HG03521 (cell line): ENCODE measurements around the gene GPX4.
A peak's percentile ranks its signal among the peaks of the same experiment; 100 is the strongest.

ENCODE experiments used
- ATAC-seq: cut with Tn5 transposase; IDR thresholded peaks from one replicate; pipeline ENCODE4 v1.9.1; 2021; ENCODE audit warnings: mild to moderate bottlenecking, moderate library complexity; ENCODE audit not compliant: unreplicated experiment

Gene GPX4

DNA sequence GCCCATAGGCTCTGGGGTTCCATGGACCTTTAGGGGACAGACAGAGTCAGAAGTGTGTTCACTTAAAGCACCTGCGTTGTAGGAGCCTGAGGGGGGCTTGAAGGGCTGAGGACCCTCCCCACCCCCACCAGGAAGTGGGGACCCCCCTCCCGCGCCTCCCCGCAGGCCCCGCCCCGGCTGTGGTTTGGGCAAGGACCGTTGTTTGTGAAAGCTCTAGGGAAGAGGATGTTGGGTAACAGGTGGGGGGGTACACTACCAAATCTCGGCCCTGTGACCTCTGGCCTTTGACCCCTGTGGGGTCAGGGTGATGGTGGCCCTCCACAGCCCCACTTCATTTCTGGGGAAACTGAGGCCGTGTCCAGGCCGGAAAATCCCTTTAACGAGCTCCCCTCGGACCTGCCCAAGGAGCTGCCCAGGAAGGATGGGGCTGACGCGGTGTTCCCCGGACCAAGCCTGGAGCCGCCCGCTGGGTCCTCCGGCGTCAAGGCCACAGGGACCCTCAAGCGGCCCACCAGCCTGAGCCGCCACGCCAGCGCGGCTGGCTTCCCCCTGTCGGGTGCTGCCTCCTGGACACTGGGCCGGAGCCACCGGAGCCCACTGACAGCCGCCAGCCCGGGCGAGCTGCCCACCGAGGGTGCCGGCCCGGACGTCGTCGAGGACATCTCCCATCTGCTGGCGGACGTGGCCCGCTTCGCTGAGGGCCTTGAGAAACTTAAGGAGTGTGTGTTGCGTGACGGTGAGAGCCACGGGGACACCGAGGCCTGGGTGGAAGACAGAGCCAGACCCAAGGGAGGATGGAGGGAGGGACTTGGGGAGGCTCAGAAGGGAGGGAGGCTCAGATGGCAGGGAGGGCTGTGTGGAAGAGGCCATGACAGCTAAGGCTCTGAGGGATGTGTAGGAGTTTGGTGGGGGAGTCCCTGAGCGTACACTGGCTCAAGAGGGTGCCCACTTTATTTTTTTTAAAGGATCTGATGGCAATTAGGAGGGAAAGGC lies 35.5 kb upstream of the GPX4 start:
- no peak for ATAC-seq

DNA sequence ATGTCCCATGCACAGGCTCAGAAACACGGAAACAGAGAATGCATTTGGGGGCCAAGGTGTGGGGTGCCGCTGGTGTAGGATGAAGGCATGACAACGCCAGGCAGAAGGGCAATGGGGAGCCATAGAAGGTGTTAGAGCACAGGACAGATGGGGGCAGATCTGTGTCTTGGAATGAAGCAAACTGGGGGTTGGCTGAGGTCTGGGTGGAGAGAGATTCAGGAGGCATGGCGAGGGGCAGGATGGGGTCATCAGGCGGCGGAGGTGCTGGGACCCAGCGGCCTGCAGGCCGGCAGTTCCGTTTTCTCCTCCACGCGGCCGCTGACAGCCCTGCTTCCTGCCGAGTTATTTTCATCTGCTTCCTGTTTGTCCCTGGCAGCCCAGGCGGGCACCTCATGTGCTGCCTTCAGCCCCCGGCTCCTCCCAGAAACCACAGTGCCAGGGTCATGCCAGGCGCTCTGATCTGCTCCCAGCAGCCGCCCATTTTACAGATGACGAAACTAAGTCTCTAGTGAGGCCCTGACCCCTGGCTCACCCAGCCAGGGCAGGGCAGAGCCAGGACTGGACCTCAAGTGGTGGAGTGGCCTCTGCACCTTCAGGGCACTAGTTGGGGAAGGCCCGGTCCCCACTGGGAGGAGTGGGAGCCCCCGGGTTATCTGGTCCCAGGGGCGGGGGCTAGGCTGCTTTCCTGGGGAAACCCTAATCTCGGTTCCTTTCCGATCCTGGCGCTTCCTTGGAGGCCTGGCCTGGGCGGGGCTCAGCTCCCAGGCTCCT lies 34.6 kb upstream of the GPX4 start:
- no peak for ATAC-seq

DNA sequence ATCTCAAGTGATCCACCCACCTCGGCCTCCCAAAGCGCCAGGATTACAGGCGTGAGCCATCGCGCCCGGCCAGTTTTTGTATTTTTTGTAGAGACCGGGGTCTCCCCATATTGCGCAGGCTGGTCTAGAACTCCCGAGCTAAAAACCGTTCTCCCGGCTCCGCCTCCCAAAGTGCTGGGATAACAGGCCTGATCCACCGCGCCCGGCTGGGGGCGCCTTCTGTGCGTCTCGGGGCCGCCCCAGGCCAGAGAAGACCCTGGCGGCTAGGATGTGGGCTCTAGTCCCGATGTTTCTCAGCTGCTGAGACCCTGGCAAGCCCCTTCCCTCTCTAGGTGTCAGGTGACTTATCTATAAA lies 33.2 kb upstream of the GPX4 start:
- ATAC-seq = no peak

DNA sequence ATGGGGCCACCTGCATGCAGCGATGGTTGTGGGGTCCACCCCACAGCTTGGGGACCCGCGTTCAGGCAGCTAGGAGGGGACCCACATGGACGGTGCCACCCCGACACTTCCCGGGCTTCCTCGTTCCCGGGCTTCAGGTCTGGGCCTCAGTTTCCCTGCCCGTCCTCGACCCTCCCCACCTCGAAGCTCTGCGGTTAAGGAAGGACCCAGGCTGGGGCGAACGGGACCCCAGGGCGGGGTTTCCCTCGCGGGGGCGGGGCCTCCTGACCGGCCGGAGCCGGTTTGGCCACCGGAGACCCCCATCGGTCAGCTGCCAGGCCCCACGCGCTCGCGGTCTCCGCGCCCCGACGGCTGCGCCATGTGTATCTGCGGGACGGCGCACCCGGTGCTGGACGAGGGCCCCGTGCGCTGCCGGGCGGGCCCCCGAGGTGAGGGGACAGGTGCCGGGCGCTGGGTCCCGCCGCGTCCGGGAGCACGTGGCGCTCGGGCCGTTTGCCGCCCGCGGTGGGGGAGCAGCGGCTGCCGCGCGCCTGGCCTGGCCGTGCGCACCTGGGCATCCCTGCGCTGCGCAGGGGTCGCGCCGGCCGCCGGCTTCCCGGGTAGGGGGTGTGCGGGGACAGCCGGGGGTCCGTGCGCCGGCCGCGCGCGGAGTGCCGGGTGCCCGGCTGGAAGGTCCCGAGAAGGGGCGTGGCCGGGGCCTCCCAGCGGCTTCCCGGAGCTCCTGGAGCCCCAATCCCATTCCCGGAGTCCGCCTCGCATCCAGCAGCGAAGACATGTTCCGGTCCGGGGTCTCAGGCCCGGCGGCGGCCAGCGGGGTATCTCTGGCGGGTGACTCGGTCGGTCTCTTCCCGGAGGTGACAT lies 32.6 kb upstream of the GPX4 start:
- no peak for ATAC-seq

DNA sequence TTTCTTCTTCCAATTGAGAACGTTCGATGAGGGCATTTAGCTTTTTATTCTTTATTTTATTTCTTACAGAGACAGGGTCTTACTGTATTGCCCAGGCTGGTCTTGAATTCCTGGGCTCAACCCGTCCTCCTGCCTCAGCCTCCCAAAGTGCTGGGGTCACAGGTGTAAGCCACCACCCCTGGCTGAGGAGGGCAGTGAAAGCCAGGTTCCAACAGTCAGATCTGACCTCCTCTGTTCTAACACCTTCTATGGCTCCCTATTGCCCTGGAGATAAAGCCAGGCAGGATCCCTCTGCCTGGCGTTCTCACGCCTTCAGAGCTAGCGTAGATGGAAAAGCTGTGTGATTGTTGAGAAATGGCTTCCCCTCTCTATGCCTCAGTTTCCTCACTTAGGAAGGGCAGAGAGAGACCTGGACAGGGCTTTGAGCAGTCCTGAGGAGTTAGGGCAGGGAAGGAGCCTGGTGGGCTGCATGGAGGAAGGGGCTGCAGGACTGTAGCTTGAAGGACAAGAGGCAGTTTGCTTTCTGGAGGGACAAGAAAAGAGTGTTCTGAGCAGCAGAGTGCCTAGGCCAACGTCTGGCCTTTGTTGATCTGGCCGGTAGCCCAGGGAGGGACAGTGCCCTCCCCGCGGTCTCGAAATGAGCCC lies 31.3 kb upstream of the GPX4 start:
- no peak for ATAC-seq

DNA sequence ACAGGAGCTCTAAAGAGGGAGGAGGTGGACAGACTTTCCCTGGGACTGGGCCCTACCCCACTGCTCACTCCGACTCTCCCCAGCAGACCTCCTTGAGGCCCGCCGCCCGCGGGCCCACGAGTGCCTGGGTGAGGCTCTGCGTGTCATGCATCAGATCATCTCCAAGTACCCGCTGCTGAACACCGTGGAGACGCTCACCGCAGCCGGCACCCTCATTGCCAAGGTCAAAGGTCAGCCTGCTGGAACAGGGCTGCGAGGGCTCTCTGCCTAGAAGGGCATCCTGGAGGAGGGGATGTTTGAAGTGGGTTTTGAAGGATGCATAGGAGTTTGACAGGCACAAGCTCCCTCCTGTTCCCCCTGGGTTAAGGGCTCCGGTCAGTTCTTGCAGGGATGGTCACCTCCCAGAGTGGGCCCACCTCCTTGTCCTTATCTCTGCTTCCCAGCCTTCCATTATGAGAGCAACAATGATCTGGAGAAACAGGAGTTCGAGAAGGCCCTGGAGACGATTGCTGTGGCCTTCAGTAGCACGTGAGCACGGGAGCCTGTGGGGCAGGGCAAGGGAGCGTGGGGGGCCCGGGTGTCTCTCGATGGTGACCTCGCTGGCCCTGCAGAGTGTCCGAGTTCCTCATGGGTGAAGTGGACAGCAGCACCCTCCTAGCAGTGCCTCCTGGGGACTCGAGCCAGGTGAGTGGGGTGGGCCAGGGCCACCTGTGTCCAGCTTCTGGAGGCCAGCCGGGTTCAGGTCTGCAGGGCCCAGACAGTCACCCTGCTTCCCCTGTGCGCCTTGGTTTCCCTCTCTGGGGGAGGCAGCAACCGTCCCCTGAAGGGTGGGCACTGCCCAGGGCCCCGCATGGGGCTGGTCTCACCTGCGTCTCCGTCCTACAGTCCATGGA lies 30.5 kb upstream of the GPX4 start:
- ATAC-seq = no peak

DNA sequence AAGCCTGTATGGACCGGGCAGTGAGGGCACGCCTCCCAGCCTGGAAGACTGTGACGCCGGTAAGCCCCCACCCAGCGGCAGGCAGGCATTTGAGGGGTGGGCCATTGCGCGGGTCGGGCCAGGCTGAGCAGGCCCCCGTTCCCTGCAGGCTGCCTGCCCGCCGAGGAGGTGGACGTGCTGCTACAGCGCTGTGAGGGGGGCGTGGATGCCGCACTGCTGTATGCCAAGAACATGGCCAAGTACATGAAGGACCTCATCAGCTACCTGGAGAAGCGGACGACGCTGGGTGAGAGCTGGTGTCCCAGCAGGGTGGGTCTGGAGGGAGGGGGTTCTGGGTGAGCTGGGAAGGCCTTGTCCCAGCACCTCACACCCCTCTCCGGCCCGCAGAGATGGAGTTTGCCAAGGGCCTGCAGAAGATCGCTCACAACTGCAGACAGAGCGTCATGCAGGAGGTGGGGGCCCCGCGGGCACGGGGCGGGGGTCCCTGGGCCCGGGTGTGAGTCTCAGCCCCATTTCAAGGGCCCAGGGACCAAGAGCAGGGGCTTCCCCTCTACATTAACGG lies 29.8 kb upstream of the GPX4 start:
- no peak for ATAC-seq

DNA sequence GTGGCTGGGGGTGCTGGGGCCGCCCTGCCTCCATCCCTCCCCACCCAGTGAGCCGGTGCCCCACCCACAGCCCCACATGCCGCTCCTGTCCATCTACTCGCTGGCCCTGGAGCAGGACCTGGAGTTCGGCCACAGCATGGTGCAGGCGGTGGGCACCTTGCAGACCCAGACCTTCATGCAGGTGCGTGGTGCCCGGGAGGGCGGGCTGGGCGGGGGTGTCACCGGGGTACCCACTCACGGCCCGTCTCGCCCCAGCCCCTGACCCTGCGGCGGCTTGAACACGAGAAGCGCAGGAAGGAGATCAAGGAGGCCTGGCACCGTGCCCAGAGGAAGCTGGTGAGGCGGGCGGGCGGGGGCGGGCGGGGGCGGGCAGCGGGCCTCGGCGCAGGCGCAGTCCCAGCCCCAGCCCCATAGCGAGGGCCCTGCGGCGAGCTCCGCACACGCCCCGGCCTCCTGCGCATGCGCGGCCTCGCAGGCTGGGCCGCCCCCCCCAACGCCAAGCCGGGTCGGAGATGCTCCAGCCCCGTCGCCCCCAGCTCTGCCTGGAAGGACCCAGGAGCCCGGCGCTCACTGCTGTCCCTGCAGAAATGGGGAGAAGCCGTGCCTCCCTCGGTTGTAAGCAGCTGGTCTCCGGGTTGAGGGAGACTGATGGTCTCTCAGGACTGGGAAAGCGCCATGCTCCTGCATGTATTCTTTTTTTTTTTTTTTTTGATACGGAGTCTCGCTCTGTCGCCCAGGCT lies 29.1 kb upstream of the GPX4 start:
- ATAC-seq = no peak

DNA sequence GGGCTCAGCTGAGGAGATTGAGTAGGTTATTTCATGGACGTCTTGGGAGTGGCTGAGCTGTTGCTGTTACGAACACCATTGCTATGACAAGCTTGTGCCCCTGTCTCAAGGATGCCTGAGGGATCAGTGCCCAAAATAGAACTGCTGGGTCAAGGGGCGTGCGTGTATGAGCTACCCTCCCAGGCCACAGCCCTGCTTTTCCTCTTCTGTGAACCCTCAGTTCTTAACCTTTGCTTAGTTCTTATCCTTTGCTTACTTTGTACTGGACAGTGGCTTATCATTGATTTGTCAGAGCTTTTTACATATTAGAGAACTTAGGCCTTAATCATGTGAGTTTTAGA lies 27.8 kb upstream of the GPX4 start:
- ATAC-seq = no peak

DNA sequence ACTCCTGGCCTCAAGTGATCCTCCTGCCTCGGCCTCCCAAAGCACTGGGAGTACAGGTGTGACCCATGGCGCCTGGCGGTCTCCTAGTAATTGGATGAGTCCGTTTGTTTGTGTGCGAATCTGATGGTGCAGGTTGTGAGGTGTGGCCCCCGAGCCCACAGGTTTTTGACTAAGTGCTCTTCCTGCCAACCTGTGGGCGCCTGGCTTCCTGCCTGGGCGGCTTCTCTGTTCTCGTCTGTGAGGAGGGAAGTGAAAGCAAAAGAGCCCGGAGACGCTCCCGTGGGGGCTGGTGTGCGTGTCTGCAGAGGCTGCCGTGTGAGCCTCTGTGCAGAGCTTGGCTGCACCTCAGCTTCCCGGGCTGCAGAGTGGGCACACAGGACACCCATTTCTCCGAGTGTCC lies 26.8 kb upstream of the GPX4 start:
- peak; percentile 40 for ATAC-seq

DNA sequence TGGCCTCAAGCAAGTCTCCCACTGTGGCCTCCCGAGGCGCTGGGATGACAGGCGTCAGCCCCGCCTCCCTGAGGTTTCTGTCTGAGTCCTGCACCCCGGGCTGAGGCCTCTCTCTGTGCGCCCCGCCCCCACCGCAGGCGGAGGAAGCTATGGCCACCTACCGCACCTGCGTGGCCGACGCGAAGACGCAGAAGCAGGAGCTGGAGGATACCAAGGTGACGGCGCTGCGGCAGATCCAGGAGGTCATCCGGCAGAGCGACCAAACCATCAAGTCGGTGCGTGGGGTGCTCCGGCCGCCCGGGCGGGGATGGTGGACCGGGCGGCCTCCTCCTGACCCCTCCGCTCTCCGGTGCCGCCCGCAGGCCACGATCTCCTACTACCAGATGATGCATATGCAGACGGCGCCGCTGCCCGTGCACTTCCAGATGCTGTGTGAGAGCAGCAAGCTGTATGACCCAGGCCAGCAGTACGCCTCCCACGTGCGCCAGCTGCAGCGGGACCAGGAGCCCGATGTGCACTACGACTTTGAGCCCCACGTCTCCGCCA lies 24.2 kb upstream of the GPX4 start:
- ATAC-seq = no peak

DNA sequence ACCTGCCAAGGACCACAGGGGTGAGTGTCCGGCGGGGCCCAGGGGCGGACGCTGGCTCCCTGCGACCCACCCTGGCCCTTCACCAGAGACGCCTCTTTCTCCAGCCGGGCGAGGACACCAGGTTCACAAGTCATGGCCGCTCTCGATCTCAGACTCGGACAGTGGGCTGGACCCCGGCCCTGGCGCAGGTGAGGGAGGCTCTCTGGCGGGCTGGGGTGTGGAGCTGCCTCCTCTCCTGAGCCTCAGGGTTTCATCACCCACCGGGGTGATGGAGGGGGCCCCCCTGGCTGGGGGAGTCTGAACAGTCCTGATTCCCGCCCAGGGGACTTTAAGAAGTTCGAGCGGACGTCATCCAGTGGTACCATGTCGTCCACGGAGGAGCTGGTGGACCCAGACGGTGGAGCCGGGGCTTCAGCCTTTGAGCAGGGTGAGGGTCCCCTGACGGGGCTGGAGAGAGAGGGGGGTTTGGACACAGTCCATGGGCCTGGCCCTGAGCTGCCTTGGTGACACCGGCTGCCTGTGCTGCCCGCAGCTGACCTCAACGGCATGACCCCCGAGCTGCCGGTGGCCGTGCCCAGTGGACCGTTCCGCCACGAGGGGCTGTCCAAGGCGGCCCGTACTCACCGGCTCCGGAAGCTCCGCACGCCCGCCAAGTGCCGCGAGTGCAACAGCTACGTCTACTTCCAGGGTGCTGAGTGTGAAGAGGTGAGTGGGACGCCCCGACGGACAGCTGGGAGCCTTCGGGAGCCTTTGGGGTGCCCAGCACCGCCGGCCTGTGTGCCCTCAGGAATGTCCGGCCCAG lies 23.2 kb upstream of the GPX4 start:
- no peak for ATAC-seq

DNA sequence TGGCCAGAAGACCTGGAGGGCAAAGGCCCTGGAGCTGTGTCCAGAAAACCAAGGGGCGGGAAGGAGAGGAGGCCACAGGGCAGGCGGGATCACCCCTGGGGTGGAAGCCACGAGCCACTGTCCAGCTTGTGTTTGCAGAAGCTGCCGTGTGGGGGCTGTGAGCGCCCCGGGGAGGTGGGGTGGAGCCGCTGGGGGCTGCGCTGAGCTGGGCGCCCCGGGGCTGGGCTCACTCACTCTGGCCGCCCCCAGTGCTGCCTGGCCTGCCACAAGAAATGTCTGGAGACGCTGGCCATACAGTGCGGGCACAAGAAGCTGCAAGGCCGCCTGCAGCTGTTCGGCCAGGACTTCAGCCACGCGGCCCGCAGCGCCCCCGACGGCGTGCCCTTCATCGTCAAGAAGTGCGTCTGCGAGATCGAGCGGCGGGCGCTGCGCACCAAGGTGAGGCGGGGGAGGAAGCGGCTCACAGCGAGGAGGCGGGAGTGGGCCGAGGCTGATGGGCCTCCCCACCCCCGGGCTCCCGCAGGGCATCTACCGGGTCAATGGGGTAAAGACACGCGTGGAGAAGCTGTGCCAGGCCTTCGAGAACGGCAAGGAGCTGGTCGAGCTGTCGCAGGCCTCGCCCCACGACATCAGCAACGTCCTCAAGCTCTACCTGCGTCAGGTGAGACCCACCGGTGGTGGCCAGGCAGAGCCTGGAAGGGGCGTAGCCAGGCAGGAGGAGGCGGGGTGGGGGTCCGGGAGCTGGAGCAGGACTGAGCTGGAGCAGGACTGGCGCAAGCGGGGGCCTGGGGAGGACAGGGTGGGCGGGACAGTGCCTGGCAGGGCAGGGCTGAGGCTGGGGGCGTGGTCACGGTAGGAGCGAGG lies 22.3 kb upstream of the GPX4 start:
- no peak for ATAC-seq

DNA sequence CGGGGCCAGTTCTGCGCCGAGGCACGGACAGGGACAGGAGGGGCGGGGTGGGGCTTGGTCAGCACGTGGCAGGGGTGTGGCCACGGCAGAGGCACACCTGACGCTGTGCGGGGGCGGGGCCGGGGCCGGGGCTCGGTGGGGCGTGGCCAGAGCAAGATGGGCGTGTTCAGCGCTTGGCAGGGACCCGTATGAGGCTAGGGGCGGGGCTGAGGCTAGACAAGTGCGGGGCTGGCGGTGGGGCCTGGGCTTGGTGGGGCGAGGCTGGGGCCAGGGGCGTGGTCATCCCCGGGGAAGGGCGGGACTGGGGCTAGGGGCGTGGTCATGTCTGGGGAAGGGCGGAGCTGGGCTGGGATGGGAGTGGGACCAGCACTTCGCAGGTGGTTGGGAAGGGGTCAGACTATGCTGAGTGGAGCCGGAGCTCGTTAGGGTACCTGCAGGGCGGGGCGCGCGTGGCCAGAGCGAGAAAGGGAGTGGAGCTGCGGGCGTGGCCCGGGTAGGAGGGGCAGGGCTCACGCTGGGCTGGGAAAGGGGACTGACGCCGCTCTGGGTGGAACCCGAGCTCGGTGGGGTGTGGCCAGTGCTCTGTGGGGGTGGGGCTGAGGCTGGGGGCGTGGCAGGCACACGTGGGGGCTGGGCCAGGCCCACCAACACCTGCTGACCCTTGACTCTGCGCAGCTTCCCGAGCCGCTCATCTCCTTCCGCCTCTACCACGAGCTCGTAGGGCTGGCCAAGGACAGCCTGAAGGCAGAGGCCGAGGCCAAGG lies 21.4 kb upstream of the GPX4 start:
- ATAC-seq = no peak

DNA sequence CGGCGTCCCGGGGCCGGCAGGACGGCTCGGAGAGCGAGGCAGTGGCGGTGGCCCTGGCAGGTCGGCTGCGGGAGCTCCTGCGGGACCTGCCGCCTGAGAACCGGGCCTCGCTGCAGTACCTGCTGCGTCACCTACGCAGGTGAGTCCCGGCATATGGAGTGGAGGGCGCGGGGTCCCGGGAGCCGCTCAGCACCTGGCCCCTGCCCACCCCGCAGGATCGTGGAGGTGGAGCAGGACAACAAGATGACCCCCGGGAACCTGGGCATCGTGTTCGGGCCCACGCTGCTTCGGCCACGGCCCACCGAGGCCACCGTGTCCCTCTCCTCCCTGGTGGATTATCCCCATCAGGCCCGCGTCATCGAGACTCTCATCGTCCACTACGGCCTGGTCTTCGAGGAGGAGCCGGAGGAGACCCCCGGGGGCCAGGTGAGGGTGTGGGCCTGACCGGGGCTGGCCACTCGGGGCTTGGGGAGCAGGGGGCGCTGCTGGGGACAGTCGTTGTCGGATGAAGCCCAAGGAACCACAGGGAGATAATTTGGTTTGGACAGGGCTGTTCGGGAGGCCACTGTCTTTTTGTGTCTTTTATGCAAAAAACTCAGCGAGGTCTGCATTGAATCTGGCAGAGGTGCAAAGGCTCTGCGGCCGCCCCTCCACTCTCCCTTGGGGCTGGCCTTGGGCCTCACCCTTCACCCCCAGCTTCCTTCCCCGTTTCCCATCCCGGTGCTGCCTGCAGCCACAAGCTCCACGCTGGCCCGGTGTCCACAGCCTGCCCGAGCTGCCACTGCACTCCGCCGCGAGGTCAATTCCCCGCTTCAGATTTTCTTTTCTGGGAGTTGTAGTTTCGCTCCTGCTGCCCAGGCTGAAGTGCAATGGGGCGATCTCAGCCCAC lies 20.6 kb upstream of the GPX4 start:
- no peak for ATAC-seq
